Lower leg skin (tissue), 3 donors: Measurements from ENCODE around the gene NKAPL.

Experiments used
- POLR2A ChIP-seq, 2 donors: fragments of 450-650 bp; IDR thresholded peaks; one replicate each; pipeline ENCODE4 v1.6.1; 2016 to 2017; ENCODE audit warnings: antibody characterized with exemption in 2 of 2, mild to moderate bottlenecking in 1 of 2, moderate library complexity in 1 of 2
- TF ChIP-seq, protein P1 (sequence below), 3 donors: fragments of 450-650 bp; IDR thresholded peaks; one replicate each; pipeline ENCODE4 v1.5.1; 2016; ENCODE audit warnings: antibody characterized with exemption in 3 of 3, mild to moderate bottlenecking in 3 of 3, moderate library complexity in 2 of 3

GRCh38 chr6:28217890-28218289 is 41.2 kb upstream of the NKAPL start:
- TF ChIP-seq, protein P1, sequence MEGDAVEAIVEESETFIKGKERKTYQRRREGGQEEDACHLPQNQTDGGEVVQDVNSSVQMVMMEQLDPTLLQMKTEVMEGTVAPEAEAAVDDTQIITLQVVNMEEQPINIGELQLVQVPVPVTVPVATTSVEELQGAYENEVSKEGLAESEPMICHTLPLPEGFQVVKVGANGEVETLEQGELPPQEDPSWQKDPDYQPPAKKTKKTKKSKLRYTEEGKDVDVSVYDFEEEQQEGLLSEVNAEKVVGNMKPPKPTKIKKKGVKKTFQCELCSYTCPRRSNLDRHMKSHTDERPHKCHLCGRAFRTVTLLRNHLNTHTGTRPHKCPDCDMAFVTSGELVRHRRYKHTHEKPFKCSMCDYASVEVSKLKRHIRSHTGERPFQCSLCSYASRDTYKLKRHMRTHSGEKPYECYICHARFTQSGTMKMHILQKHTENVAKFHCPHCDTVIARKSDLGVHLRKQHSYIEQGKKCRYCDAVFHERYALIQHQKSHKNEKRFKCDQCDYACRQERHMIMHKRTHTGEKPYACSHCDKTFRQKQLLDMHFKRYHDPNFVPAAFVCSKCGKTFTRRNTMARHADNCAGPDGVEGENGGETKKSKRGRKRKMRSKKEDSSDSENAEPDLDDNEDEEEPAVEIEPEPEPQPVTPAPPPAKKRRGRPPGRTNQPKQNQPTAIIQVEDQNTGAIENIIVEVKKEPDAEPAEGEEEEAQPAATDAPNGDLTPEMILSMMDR (IDR thresholded peaks at IDR 0.05), result no peak
- no peak for TF ChIP-seq POLR2A (IDR thresholded peaks at IDR 0.05)
